ENCODE measurements around the gene OSBPL5. TPM values are rescaled to one million over a fixed set of nuclear protein-coding genes. Genes with fewer than 3 reads are reported as not detected.

OSBPL5 gene
- total RNA-seq, 1 donor from 2014 or later: 6.2 TPM

DNA sequence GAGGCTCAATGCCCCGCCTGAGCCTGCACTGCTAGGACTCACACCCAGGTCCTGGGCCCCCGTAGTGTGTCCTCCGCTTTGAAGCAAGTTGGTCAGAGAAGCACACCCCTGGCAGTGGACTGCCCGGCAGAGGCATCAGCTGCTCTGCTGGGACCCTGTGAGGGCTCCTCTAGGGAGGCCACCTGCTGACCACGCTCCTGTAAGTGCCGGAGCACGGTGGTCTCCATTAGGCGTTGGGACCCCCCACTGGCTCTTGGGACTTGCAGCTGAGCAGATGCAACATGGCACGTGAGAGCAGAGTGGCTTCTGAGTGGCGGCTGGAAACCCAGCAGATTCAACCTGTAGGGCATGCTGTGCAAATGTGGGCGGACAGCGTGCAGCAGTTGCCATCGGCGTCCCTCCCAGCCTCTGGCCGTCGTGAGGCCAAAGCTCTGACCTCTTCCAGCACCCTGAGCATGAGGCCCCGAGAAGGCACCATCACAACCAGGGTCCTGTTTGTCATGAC lies 36.6 kb upstream of the OSBPL5 start:
- Histone ChIP-seq H3K9ac (no peak overlapping the region), H4K20me1 (ENCODE audit: low read depth) (no peaks in the 10 kb centered on the region), H3K9me3 (ENCODE audit: low read depth) (no peaks in the 10 kb centered on the region), H3K4me3 (no peak overlapping the region), H3K27me3 (peaks cover 48% of the 10 kb centered on the region), H3K79me2 (ENCODE audit: low read depth) (no peaks in the 10 kb centered on the region), H3K4me1 (peaks cover 7% of the 10 kb centered on the region), H3K4me2 (no peak overlapping the region), H3K36me3 (no peaks in the 10 kb centered on the region), H2AFZ (replicated peaks) (no peak overlapping the region), H3F3A (ENCODE audit: low read depth) (no peaks in the 10 kb centered on the region), H3K27ac (no peak overlapping the region)
- Mint-ChIP-seq H3K4me1 (peaks cover 6% of the 10 kb centered on the region), H3K36me3 (no peaks in the 10 kb centered on the region), H3K27me3 (ENCODE audit: insufficient read depth, low read depth) (peaks cover 20% of the 10 kb centered on the region), H3K9me3 (no peaks in the 10 kb centered on the region), H3K27ac (no peak overlapping the region), H3K4me3 (no peak overlapping the region)
- TF ChIP-seq EZH2 (IDR thresholded peaks at IDR 0.05): no peak
- no peak for TF ChIP-seq EZH2phosphoT487 (IDR thresholded peaks at IDR 0.05)
- TF ChIP-seq, protein P1, sequence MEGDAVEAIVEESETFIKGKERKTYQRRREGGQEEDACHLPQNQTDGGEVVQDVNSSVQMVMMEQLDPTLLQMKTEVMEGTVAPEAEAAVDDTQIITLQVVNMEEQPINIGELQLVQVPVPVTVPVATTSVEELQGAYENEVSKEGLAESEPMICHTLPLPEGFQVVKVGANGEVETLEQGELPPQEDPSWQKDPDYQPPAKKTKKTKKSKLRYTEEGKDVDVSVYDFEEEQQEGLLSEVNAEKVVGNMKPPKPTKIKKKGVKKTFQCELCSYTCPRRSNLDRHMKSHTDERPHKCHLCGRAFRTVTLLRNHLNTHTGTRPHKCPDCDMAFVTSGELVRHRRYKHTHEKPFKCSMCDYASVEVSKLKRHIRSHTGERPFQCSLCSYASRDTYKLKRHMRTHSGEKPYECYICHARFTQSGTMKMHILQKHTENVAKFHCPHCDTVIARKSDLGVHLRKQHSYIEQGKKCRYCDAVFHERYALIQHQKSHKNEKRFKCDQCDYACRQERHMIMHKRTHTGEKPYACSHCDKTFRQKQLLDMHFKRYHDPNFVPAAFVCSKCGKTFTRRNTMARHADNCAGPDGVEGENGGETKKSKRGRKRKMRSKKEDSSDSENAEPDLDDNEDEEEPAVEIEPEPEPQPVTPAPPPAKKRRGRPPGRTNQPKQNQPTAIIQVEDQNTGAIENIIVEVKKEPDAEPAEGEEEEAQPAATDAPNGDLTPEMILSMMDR (IDR thresholded peaks at IDR 0.05): no peak
- DNase-seq (ENCODE audit: low spot score): no peak

DNA sequence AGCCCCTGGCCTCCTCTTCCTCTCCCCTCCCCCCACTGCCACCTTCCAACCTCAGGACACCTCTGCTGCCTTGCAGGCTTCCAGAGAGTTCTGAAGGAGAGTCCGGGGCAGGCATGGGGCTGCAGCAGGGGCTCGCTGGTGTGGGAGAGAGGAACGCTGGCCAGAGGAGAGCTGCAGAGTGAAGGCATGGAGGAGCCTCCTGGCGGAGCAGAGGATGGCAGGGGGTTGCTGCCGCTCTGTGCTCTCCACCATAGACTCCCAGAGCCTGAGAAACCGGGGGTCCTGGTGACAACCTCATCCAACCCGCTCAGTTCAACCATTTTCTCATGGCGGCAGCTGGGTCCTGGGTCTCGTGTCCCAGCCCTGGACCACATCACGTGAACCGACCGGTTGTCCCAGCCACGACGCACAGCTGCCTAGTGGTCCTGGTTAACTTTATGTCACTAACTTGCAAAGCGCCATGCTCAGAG lies 36.0 kb upstream of the OSBPL5 start:
- peaks cover 20% of the 10 kb centered on the region for H3K27me3 Mint-ChIP-seq (ENCODE audit: insufficient read depth, low read depth)
- peaks cover 48% of the 10 kb centered on the region for H3K27me3 ChIP-seq
- no peak overlapping the region for H3K4me3 Mint-ChIP-seq
- TF ChIP-seq EZH2phosphoT487 (IDR thresholded peaks at IDR 0.05): no peak
- TF ChIP-seq, protein P1 (IDR thresholded peaks at IDR 0.05): no peak
- no peak for TF ChIP-seq EZH2 (IDR thresholded peaks at IDR 0.05)
- H3K27ac Mint-ChIP-seq: no peak overlapping the region
- H3K27ac ChIP-seq: no peak overlapping the region
- no peak overlapping the region for H2AFZ ChIP-seq (replicated peaks)
- H3K36me3 Mint-ChIP-seq: no peaks in the 10 kb centered on the region
- no peaks in the 10 kb centered on the region for H4K20me1 ChIP-seq (ENCODE audit: low read depth)
- peaks cover 6% of the 10 kb centered on the region for H3K4me1 Mint-ChIP-seq
- no peaks in the 10 kb centered on the region for H3F3A ChIP-seq (ENCODE audit: low read depth)
- no peak overlapping the region for H3K4me2 ChIP-seq
- H3K4me3 ChIP-seq: no peak overlapping the region
- H3K4me1 ChIP-seq: peaks cover 7% of the 10 kb centered on the region
- H3K36me3 ChIP-seq: no peaks in the 10 kb centered on the region
- DNase-seq (ENCODE audit: low spot score): no peak
- no peak overlapping the region for H3K9ac ChIP-seq
- H3K79me2 ChIP-seq (ENCODE audit: low read depth): no peaks in the 10 kb centered on the region
- H3K9me3 ChIP-seq (ENCODE audit: low read depth): no peaks in the 10 kb centered on the region
- H3K9me3 Mint-ChIP-seq: no peaks in the 10 kb centered on the region

DNA sequence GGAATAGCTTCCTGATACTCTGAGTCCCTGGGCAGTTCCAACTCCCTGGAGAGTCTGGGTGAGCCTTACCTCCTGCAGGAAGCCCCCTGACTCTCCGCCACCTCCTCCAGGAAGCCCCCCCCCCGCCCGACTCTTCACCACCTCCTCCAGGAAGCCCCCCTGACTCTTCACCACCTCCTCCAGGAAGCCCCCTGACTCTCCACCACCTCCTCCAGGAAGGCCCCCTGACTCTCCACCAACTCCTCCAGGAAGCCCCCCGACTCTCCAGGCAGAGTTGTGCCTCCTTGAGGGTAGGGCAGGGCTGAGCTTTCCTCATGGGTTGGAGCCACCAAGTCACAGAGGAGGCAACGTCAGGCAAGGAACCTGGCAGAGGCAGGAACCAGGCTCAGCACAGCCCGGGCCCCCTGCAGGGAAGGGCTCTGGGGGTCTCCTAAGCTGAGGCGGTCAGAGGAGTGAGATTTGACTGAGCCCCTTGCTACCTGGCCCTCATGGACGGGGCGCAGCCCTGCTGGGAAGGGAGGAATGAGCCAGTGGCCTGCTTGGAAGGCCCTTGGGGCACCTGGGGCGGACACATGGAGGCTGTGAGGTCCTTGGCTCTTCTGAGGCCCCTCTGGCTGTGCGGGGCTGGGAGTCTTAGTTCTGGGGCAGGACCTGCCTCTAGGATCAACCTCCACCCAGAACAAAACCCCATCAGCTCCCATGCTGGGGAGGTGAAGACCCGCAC lies 35.4 kb upstream of the OSBPL5 start:
- no peak overlapping the region for H3K4me2 ChIP-seq
- H3K27ac ChIP-seq: no peak overlapping the region
- Mint-ChIP-seq H3K27me3 (ENCODE audit: insufficient read depth, low read depth) (peaks cover 20% of the 10 kb centered on the region), H3K4me3 (no peak overlapping the region), H3K9me3 (no peaks in the 10 kb centered on the region), H3K27ac (no peak overlapping the region), H3K36me3 (no peaks in the 10 kb centered on the region), H3K4me1 (peaks cover 10% of the 10 kb centered on the region)
- TF ChIP-seq EZH2phosphoT487 (IDR thresholded peaks at IDR 0.05) (no peak), EZH2 (IDR thresholded peaks at IDR 0.05) (no peak)
- TF ChIP-seq, protein P1 (IDR thresholded peaks at IDR 0.05): no peak
- H3K4me1 ChIP-seq: peaks cover 7% of the 10 kb centered on the region
- no peaks in the 10 kb centered on the region for H3K79me2 ChIP-seq (ENCODE audit: low read depth)
- no peak overlapping the region for H3K4me3 ChIP-seq
- H3K27me3 ChIP-seq: peaks cover 44% of the 10 kb centered on the region
- no peaks in the 10 kb centered on the region for H3K36me3 ChIP-seq
- no peak overlapping the region for H3K9ac ChIP-seq
- H2AFZ ChIP-seq (replicated peaks): no peak overlapping the region
- H3K9me3 ChIP-seq (ENCODE audit: low read depth): no peaks in the 10 kb centered on the region
- no peaks in the 10 kb centered on the region for H4K20me1 ChIP-seq (ENCODE audit: low read depth)
- DNase-seq (ENCODE audit: low spot score): no peak
- H3F3A ChIP-seq (ENCODE audit: low read depth): no peaks in the 10 kb centered on the region
